Head of caudate nucleus (tissue), 42 donors: ENCODE measurements around the gene AMD1.
A peak's percentile ranks its signal among the peaks of the same experiment; 100 is the strongest.
"Not testable (repeated sequence)": the region's sequence is repeated elsewhere in the genome, so short reads cannot be mapped to it uniquely, and the experiment has no call there.

Experiments
- DNase-seq, 42 donors: peaks; one replicate each; pipeline versions ENCODE4 v3.0.0 to v3.0.0-alpha.2; 2020 to 2021; ENCODE audit warnings: mixed read lengths in 7 of 42
- intact Hi-C: fragments of 100-400 bp; cut with DNase I; formaldehyde crosslinking; loops from one replicate; pipeline ENCODE4 v1.15.0; 2022

AMD1 gene

GRCh38 chr6:110876170-110876773 lies 1.7 kb downstream of the AMD1 start:
- DNase-seq = peak; percentile 71 to 93 (median 84)
- intact Hi-C loops = loop anchor here (5.0 to 10.0 kb wide), 3 partner anchors 79 to 344 kb away; partner anchors contain the start of gene GTF3C6

DNA sequence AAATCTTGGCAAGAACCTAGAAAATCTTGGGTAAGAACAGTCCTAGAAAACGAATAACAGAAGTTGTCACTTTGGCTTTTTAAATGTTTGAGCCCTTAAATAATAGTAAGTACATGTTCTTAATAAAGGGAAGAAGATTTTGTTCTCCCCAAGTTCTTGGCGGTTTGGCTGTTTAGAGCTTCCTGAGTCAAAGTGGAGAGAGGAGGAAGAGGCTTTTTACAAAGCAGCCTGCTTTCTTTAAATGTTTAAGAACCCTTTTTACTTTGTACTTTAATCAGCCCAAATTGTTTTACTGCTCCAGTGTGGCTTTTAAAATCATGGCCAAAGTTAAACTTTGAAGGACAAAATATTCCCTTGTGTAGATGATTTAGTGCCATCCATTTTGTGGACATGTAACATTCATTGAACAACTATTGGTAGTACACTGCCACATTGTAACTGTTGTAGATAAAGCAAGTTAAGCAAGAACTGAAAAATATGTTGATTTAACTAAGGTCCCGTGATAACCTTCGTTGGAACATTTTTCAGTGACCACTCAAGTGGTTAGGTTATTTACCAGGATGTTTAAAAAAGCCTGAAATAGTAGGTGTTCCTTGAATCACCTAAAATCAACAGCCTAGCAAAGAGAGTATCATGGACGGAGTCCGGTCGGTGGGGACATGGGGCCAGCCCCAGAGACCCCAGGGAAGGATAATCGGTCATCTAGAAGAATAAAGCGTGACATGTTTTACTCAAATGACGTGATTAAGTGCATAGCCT lies 2.4 kb downstream of the AMD1 start:
- intact Hi-C loops = loop anchor here (5.0 to 10.0 kb wide), 3 partner anchors 78 to 345 kb away; partner anchors contain the start of gene GTF3C6

DNA sequence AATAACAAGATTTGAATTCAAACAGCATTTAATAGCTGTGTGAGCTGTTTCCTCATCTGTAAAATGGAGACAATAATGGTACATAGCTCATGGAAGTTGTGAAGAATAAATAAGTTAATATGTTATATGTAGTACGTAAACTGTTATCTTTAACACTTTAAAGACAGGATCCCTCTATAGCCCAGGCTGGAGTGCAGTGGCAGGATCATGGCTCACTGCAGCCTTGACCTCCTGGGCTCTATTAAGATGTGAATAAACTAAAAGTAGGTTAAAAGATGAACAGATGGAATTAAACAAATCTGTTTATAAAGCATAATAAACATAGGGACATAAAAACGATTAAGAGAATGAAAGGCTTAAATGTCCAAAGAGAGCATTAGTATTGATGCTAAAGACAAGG lies 3.0 kb downstream of the AMD1 start:
- intact Hi-C loops = loop anchor here (5.0 to 10.0 kb wide), 3 partner anchors 77 to 345 kb away; partner anchors contain the start of gene GTF3C6
- DNase-seq = no peak

More for the DNA sequence above, 2.4 kb downstream of the AMD1 start:
- no peak for DNase-seq

DNA sequence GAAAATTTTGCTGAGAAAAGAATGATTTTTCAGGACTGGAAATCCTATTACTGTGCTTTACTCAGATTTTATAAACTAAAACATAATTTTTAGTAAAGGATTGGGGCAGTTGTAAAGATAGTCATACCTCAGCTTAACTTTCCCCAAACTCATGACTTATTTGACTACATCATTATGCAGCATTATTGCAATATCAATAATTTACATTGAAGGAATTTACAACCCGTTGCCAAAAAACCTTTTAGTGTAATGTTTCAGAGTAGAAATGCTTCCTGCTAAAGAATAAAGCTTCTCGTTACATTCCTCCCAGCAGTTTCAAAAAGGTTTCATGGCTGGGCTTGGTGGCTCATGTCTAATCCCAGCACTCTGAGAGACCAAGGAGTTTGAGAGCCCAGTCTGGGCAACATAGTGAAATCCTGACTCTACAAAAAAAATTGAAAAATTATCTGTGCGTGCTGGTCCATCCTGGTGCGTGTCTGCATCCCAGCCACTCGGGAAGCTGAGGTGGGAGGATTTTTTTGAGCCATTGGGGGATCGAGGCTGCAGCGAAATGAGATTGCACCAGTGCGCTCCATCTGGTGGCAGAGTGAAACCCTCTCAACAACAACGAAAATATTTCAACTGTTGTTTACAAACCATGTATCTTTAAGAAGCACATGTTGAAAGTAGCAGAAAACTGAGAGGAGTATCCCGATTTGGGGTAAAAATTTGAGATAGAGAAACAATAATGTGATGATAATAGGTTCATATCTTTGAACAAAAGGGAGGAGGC lies 4.4 kb downstream of the AMD1 start:
- intact Hi-C loops = loop anchor here (5.0 to 10.0 kb wide), 3 partner anchors 76 to 347 kb away; partner anchors contain the start of gene GTF3C6
- DNase-seq = peak in 38 of 42 donors; percentile 22 to 84 (median 57)

GRCh38 chr6:110880651-110881050 lies 6.1 kb downstream of the AMD1 start:
- intact Hi-C loops = no loop called here
- no peak for DNase-seq

GRCh38 chr6:110881546-110882273 lies 7.1 kb downstream of the AMD1 start:
- intact Hi-C loops = no loop called here
- DNase-seq = no peak

- DNase-seq = no peak
- intact Hi-C loops = no loop called here
Observed at GRCh38 chr6:110882274-110882619, 7.7 kb downstream of the AMD1 start.

DNA sequence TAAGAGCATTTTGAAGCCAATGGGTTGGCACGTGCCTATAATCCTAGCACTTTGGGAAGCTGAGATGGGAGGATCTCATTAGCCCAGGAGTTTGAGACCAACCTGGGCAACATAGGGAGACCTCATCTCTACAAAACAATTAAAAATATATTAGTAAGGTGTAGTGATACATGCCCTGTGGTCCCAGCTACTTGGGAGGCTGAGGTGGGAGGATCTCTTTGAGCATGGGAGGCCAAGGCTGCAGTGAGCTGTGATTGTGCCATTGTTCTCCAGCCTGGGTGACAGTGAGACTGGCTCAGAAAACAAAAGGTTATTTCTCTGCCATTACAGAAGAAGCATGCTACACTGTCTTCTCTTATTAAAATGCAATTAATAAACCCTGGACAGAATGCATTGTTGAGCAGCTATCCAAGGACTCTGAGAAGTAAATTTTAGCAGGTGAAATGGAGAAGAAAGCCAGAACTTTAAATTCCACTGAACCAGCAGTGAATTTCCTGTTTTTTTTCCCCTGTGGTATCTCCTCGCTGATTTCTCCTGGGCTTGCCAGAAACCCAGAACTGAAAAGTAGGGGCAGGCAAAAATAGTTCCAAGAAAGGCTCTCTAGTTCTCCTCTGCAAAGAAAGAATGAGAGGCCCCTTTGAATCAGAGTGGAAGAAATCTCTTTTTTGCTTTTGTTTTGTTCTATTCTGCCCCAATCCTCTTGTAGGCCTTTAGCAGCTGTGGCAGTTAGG lies 8.4 kb downstream of the AMD1 start:
- no peak for DNase-seq
- intact Hi-C loops = no loop called here

GRCh38 chr6:110884321-110884720 lies 9.7 kb downstream of the AMD1 start:
- intact Hi-C loops = no loop called here
- no peak for DNase-seq

DNA sequence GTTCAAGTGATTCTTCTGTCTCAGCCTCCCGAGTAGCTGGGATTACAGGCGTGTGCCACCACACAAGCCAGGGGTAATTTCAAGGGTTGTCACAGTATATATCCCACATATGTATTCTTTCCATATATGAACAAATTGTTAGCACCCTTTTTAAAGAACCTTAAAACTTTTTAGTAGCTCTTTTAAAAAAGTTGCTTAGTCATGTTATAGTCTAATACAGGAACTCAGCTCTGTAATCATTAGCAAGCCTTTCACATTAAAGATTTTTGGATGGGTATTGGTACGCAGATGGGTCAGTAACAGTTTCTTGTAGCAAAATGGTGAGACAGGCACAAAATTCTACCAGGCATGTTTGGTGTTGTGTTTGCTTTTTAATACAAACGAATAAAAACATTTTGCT lies 10.9 kb downstream of the AMD1 start:
- DNase-seq = no peak
- intact Hi-C loops = no loop called here

- DNase-seq = no peak
- intact Hi-C loops = no loop called here
Observed at GRCh38 chr6:110886555-110887167, 12.1 kb downstream of the AMD1 start.

GRCh38 chr6:110890288-110890687 lies 15.7 kb downstream of the AMD1 start:
- intact Hi-C loops = no loop called here
- no peak for DNase-seq

GRCh38 chr6:110895907-110896608 lies 21.5 kb downstream of the AMD1 start:
- intact Hi-C loops = no loop called here
- DNase-seq = no peak

GRCh38 chr6:110897433-110897832 lies 22.8 kb downstream of the AMD1 start:
- intact Hi-C loops = no loop called here
- no peak for DNase-seq

- intact Hi-C loops = no loop called here
- DNase-seq = no peak
Observed at GRCh38 chr6:110898111-110898510, 23.5 kb downstream of the AMD1 start.

GRCh38 chr6:110900028-110900598 lies 25.5 kb downstream of the AMD1 start:
- intact Hi-C loops = no loop called here
- DNase-seq = no peak

DNA sequence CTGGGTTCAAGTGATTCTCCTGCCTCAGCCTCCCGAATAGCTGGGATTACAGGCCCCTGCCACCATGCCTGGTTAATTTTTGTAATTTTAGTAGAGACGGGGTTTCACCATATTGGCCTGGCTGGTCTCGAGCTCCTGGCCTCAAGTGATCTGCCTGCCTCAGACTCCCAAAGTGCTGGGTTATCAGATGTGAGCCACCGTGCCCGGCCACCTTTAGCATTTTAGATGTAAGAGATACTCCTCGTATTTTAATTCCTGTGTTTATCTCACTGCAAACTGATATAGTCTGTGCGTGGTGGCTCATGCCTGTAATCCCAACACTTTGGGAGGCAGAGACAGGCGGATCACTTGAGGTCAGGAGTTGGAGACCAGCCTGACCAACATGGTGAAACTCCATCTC lies 27.0 kb downstream of the AMD1 start:
- DNase-seq, intact Hi-C loops: not testable (repeated sequence)
